WTC11 (cell line): ENCODE results near the gene TP63.

Source experiments
- FOXJ3 ChIP-seq: sonication (generic); formaldehyde crosslinking; IDR thresholded peaks from 2 replicates; pipeline ENCODE4 v1.9.0; 2021; ENCODE audit warnings: missing genetic modification reagents, mild to moderate bottlenecking, borderline replicate concordance
- MXD4 ChIP-seq: fragments of 250-450 bp; sonication (Bioruptor Pico); IDR thresholded peaks from 2 replicates; pipeline ENCODE4 v1.8.0; 2021; ENCODE audit warnings: mild to moderate bottlenecking, moderate library complexity, borderline replicate concordance
- SMAD3 ChIP-seq: sonication (generic); formaldehyde crosslinking; IDR thresholded peaks from 2 replicates; pipeline ENCODE4 v1.8.0; 2022; ENCODE audit warnings: missing genetic modification reagents, mild to moderate bottlenecking, borderline replicate concordance
- ZNF263 ChIP-seq: sonication (generic); formaldehyde crosslinking; IDR thresholded peaks from 2 replicates; pipeline ENCODE4 v1.8.1; 2022; ENCODE audit warnings: low read depth, mild to moderate bottlenecking, moderate library complexity, missing genetic modification reagents
- TF ChIP-seq, protein P1 (sequence below): fragments of 200-600 bp; IDR thresholded peaks from 2 replicates; pipeline ENCODE4 v1.8.0; 2022; ENCODE audit warnings: antibody characterized with exemption

DNA sequence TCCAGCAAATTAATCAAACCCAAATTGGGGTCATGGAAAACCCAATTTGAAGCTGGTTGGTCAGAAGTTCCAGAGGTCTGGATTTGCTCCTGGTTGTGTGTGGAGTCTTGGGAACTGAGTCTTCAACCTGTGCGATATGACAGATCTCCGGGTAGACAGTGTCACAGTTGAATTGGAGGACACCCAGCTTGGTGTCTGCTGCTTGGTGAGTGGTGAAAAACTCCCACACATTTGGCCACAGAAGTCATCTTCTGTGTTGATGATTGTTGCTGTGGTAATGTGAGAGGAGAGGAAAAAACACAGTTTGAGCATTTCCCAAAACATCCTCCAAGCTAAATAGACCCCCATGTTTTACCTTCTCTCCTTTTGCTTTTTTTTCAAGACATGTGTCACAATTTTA, 218.1 kb downstream of the TP63 start:
- TF ChIP-seq MXD4 (CRISPR knock-in tag) (no peak), ZNF263 (CRISPR knock-in tag) (no peak), SMAD3 (no peak), FOXJ3 (CRISPR knock-in tag) (no peak)
- TF ChIP-seq, protein P1, sequence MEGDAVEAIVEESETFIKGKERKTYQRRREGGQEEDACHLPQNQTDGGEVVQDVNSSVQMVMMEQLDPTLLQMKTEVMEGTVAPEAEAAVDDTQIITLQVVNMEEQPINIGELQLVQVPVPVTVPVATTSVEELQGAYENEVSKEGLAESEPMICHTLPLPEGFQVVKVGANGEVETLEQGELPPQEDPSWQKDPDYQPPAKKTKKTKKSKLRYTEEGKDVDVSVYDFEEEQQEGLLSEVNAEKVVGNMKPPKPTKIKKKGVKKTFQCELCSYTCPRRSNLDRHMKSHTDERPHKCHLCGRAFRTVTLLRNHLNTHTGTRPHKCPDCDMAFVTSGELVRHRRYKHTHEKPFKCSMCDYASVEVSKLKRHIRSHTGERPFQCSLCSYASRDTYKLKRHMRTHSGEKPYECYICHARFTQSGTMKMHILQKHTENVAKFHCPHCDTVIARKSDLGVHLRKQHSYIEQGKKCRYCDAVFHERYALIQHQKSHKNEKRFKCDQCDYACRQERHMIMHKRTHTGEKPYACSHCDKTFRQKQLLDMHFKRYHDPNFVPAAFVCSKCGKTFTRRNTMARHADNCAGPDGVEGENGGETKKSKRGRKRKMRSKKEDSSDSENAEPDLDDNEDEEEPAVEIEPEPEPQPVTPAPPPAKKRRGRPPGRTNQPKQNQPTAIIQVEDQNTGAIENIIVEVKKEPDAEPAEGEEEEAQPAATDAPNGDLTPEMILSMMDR, result no peak
